ENCODE measurements around the gene VPS37B.
A peak's percentile ranks its signal among the peaks of the same experiment; 100 is the strongest.
"Not testable (repeated sequence)": the region's sequence is repeated elsewhere in the genome, so short reads cannot be mapped to it uniquely, and the experiment has no call there.

Gene VPS37B

DNA sequence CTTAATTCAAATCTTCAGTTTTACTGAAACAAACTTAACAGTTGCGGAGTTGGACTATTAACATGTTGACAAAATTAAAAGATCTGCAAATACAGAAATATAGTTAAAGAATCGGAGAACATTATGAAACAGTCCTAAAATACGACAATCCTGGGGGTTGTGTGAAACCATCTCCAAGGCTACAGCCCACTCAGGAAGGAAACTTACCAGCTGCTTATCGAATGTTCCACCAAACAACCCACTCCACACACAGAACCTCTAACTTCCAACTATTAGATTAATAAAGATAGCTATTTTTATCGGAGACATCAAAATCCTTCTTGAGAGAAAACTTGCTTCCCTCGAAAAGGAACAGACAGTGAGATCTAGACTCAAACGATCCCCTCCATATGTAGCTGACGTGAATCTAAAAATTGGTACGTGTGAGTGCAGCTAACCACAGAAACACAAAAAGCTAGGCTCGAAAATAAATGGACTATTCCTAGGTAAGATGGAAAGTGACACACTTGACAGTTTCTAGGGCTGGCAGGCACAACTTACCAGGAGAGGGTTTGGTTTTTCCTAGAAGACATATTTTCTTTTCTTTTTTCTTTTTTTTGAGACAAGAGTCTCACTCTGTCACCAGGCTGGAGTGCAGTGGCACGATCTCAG is 12.9 kb downstream of the VPS37B start:
- DNase-seq: no peak
- peak; percentile 24 for ATAC-seq

DNA sequence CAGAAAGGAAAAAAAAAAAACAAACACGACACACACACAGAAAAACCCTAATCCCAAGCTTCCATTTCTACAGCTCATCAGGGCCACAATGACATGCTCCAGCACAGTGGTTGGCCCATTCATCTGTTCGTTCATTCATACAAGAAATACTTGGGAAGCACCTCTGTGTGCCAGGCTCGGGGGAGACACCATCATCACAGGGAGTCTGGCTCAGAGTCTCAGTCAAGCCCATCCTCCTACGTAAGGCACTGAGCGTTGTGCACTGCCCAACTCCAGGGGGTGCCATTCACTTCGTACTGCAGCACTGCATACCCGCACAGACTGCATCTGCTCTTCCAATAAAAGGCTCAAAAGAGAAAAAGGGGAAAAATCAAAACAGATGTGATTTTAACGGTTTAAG is 15.3 kb downstream of the VPS37B start:
- DNase-seq (peak; percentile 50), ATAC-seq (peak; percentile 74)

DNA sequence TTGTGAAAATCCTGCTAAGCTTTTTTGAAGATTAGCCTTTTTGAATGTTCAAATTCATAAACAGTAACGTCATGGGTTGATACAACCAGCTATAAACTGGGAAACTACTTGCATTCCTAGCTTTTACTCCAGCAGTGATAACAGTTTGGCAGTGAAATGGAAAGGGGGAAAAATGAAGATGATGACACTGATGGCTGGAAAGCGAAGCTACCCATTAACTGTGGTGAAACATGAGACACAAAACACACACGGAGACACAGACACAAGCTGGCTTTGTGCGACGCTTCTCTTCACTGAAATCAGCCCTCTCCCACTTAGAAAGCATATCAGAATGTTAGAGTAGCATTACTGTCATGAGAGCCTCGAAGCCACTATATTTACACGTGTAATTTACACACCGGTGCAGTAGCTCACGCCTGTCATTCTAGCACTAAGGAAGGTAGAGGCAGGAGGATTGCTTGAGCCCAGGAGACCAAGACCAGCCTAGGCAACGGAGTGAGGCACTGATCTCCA is 15.7 kb downstream of the VPS37B start:
- ATAC-seq (no peak), DNase-seq (no peak)

DNA sequence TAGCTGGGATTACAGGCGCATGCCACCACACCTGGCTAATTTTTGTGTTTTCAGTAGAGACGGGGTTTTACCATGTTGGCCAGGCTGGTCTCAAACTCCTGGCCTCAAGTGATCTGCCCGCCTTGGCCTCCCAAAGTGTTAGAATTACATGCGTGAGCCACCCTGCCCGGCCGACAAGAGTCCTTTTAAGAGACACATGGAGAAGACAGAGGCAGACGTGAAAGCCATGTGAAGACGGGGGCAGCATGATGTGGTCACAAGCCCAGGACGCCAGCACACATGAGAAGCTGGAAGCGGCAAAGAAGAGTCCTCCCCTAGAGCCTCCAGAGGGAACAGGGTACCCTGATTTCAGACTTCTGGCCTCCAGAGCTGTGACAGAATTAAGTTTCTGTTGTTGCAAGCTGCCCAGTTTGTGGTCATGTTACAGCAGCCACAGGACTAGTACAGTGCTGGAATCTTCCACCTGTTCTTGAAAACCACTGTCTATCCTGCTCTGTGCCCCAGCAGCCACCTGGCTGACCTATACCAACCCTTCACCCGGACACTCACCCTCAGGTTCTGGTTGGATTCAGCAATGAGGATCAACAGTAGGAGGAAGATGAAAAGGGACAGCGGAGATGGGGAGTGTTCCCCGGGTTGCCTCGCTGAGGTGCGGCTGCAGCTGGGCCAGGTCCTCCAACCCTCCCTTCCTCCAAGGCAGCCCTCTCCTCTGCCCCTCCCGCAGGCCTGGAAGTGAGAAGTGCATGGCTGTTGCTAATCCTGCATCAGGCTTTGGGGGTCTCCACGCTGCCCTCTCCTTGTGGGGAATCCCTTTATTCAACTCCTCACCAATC is 16.9 kb downstream of the VPS37B start:
- DNase-seq: no peak

DNA sequence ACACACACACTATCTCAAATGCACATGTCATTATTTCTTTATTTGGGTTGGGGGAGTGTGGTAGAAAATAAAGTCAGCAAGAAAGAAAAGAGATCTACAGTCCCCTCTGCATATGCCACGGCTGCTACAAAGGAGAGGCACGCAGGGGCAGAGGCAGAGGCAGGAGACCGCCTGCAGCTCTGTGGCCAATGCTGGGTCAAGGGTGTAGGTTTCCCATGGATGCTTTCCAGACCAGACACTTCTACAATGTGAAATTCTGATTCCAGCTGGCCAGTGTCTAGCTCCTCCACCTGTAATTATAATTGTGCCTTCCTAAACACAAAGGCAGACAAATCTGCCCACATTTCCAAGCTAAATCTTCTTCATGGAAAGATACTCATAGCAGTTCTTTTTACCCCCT is 19.2 kb downstream of the VPS37B start:
- ATAC-seq: no peak
- DNase-seq: no peak

More for the DNA sequence above, 16.9 kb downstream of the VPS37B start:
- no peak for ATAC-seq

DNA sequence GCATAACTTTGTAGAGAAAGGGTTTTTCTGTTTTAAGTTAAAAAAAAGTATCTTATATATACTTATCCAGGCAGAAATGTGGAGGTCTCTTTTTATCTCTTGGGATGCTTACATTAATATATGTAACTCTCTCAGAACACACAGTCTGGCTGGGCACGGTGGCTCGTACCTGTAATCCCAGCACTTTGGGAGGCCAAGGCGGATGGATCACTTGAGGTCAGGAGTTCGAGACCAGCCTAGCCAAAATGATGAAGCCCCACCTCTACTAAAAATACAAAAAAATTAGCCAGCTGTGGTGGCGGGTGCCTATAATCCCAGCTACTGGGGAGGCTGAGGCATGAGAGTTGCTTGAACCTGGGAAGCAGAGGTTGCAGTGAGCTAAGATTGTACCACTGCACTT is 19.6 kb downstream of the VPS37B start:
- DNase-seq, ATAC-seq: not testable (repeated sequence)

DNA sequence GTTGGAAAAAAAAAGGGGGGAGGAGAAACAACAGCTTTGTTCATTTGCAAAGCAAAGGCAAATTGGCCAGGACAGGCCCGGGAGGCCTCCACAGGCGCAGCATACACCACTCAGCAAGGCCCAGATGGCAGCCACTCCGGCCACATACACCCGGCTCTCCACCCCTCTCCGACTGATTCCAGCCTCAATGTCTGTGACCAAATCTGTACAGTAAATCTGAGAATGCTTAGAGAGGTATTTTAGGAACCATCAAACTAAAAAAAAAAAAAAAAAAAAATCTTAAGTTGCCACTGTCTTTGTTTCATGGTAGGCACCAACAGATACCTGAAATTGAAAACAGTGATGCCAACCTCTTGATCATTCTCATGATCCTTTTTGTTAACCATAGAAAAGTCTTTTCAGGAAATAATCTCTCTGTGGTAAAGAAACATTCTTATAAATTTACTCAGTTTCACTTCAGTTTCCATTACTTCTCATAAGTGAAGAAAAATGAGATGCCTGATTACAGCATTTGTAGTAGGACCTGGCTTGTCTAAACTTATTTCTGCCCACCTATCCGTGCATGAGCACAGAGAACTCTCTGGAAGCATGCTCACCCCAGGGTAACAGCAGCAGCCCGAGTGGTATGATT is 20.2 kb downstream of the VPS37B start:
- no peak for DNase-seq
- ATAC-seq: peak; percentile 34

DNA sequence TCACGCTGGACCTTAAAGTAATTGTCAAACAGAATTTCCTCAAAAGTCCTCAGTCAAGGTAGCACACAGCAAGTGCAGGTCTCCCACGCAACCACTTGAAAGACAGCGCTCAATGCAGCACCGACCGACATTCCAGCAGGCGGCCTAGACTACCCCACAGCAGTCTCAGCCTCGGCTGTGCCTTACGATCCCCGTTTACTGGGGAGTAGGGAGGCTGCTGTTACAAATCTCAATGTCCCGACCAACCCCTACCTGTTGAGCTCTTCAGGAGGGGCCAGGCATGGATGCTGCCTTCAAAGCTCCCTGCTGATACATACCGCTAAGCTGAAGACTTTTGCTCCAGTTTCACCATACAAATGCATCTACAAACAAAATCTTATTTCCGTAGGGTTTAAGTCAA is 21.8 kb downstream of the VPS37B start:
- ATAC-seq: peak; percentile 74
- DNase-seq: peak; percentile 65

DNA sequence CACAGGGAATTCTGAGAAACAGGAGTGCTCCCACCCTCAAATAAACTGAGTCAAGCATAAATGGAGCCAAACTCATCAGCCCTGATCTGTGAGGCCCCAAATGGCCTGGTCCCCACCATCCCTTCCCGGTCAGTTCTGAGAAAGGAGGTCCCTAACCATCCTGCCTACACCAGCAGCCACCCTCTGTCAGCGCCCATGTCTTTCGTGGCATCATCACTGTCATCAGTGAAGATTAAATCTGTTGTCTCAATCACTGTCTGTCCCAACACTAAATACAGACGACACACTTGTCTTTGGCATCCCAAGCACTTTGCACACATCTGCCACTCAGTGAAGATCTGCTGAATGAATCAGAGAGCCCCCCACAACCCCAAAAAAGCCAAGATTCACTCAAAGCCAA is 22.4 kb downstream of the VPS37B start:
- no peak for DNase-seq
- no peak for ATAC-seq

DNA sequence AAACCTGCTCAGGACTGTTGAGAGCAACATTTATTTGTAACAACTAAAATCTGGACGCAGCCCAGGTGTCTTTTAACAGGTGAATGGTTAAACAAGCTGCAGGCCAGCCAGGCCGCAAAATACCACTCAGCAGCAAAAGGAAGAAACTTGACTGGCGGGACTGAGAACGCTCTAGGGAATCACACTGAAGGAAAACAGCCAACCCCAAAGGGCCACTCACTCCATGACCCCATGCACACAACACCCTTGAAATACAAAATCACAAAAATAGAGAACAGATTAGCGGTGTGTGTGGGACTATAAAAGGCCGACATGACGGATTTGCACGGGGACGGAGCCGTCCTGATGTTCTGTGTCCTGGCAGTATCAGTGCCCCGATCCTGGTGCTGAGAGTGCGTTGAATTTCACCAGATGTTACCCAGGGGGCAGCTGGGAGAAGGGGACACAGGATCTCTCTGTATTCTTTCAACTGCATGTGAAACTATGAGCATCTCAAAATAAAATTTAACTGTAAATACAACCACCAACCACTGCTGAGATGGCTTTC is 23.0 kb downstream of the VPS37B start:
- ATAC-seq (no peak), DNase-seq (no peak)

DNA sequence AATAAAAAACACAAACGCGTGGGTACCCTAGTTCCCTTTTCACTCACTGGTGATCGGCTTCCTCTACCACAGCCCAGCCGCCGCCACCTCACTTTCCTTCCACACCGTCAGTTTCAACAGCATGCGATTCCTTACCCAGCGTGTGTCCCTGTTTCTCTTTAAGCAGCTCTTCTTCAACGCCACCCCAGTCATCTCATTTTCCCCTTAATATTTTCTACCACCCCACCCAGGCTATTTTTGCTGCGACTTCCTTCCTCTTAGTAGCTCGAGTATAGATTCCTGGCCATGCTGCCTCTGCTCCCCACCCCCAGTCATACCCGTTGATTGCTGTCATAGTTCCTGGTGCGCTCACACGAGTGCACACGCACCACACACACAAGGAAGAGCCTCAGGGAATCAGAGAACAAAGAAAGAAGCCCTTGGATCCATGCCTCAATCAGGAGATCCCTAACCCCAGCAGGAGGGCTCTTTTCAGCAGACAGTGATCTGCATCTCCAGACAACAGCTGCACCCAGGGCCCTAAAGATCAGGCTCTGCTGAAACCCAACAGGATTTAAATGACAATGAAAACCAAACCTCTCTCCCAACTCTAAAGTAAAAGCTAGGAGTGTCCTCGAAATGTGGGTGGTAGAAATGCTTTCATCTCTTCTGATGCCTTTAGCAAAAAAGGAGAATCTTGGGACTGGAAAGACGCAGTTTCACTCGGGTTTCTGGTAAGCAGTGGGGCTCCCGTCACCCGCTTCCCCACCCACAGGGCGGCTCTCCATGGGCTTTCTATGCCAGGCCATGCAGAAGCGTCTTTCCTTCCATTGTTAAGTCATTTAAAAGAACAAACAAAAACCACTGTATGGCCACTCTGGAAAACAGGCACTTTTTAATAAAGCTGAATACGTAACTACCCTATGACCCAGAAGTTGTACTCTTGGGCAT is 23.8 kb downstream of the VPS37B start:
- peak; percentile 62 for ATAC-seq

DNA sequence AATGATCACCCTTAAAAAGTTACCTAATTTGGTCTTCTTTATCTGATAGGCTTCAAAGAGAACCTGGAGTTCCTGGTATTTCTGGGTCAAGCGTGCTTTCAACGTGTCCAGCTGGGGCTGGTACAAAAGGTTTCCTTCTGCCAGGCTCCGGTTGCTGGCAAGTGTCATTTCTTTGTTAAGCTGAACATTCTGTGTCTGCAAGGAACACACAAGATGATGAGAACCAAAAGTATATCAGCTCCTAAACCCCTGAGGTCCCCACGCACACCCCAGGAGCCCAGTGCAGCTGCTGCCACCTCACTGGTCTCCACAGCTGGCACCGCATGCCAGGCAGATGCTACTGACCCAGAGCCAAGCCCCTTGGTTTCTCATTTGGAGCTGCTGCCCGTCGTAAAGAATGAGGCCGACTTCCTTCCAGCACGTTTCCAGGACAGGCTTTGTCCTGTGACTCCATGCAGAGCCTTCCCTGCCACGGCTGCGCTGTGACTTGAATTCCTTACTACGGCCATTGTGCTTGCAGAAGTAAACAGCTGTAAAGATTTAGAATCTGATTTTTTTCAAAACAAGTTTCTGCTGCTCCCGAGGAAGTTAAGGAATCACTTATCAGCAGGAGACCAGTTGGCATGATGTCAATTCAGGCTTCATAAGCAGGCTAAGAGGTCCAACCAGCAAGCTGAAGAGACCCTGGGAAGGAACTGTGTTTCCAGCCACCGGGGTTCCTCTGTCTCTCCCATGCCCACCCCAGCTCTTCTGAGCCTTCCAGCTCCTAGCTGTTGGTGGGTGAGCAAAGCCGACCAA is 24.9 kb downstream of the VPS37B start:
- ATAC-seq (no peak), DNase-seq (no peak)

More for the DNA sequence above, 23.8 kb downstream of the VPS37B start:
- DNase-seq: peak; percentile 74

DNA sequence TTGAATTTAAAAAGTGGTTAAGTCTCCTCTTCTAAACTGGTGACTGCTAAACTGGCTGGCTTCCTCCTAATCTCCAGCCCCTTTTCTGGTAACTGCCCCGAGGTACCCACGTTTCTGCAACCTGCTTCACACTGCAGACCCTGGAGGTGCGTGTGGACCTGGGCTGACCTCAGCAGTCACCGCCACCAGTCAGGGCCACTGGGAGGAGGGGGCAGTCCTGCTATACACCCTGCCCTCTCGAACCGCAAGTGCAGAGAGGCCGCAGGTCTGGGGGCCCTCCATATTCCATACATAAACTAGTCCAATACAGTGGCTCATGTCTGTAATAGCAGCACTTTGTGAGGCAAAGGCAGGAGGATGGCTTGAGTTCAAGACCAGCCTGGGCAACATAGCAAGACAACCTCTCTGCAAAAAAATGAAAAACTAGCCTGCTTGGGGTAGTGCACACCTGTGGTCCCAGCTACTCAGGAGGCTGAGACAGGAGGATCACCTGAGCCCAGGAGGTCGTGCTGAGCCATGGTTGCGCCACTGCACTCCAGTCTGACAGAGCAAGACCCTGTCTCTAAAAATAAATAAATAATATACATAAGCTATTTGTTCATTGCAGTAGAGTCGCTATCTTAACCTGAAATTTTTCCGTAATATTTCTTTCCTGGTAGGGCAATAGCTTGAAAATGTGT is 25.6 kb downstream of the VPS37B start:
- DNase-seq (no peak), ATAC-seq (no peak)

DNA sequence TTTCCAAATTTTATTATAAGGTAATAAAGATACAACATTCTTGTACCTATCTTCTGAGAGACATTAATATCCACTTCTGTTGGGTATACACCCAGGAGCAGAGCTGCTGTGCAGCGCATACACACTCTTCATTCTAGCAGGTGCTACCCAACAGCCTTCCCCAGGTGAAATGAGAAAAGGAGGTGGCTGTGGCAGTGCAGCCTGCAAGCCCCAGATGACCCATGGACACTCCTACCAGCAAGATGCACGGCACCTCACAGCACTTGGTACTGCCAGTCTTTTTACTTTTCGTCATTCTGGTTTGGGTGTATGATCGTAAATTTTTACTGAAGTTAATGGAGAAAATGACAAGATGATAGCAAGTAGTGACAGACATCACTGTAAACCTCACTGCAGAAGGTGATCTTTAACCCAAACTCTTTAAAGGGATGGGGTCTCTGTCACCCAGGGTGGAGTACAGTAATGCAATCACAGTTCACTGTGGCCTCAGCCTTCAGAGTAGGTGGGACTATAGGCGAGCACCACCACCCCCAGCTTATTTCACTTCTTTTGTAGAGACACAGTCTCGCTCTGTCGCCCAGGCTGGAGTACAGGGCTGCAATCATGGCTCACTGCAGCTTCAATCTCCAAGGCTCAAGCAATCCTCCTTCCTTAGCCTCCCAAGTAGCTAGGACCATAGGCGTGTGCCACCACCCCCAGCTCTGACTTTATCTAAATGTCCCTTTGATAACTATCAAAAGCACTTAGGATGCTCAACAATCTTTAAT is 26.5 kb downstream of the VPS37B start:
- DNase-seq (no peak), ATAC-seq (no peak)

DNA sequence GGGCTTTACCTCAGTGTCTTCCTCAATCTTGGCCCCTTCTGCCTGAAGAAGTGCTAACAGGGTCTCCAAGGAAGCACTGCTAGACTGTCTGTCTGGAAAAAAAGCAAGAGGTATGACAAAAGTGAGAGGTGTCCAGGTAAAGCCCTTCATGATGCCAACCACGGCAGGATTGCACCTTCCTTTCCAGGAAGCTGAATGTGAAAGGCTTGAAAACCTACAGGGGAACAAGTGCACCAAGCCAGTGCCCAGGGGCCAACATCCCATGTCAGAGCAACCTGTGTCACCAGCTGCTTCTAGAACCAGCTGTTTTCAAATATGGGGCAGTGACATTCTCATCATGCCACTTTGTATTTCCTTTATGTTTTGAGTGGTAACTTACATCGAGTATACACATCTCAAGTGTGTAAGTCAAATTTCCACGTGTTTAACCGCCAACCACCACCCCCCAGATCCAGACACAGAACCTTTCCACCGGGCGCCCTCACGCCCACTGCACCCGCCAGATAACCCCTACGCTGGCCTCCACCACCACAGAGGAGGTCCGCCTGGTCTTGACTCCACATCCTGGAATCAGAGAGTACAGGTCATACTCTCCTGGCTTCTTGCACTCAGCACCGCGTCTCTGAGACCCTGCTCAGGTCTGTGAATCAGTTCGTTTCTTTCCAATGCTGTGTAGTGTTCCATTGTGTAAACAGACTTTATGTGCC is 27.3 kb downstream of the VPS37B start:
- ATAC-seq (no peak), DNase-seq (no peak)

DNA sequence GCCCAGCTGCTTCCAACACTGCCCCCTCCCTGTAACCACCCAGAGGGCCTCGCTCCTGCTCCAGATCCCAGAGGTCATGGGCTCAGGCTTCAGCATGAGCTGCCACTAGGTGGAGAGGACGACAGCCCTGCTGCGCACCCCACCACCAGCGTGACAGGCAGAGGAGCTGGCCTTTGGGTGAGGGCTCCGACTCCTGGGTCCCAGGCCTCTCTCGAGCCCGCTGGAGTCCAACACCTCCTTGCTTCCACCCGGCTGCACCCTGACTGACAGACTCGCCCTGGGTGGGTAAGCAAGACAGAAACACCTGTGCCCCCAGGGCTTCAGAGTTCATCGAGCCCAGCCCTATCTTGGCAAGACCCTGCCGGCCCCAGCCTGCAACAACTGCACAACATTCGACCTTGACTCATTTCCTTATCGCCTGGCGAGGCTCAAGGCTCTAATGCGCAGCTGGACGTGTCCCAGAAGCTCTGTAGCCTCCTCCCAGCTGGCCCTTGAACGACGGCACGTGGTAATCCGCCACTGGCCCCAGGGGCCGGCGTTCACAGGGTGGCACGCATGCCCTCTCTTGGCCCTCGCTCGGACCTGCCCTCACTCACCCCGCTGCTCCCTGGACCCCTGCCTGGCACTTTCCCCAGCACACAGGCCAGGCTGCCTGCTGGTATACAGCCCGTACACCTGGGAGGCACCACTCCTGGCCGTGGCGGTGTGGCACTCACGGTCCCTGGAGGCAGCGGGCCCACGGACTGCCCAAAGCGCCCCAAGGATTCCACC is 28.0 kb downstream of the VPS37B start:
- ATAC-seq (no peak), DNase-seq (no peak)

DNA sequence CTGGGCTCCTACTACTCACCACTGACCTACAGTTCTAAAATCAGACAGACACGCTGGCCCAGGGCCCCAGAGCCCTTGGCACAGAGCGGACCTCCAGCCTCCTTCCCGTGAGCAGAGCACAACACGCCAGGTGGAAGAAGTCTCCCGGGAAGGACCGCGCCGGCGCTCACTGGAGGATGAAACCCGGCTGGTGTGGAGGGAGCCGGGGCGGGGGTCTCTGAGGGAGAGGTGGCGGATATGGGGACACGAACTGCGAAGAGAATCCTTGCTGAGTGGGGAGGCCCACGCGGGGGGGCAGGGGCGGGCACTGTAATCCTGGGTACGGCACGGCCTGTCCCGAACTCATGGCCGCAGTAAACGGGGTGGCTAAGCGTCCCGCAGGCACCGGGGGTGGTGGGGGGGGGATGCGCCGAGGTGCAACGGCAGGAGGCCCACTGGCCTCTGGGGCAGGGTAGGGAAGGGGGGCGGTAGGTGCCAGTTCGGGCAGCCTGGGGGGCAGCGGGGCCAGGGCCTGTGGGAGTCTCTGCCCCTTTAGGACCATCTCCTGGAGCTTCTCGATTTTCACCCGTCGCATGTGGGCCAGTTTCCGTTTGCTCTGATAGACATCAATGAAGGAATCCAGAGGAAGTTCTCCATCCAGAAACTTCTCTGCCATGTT is 28.8 kb downstream of the VPS37B start:
- no peak for DNase-seq
- ATAC-seq: no peak
